ENCODE data around the gene LRRC32. TPM values are rescaled to one million over a fixed set of nuclear protein-coding genes. Genes with fewer than 3 reads are reported as not detected.

The LRRC32 gene
- total RNA-seq, 2 experiments from 2014 or later: 1.8 to 2.4 TPM

DNA sequence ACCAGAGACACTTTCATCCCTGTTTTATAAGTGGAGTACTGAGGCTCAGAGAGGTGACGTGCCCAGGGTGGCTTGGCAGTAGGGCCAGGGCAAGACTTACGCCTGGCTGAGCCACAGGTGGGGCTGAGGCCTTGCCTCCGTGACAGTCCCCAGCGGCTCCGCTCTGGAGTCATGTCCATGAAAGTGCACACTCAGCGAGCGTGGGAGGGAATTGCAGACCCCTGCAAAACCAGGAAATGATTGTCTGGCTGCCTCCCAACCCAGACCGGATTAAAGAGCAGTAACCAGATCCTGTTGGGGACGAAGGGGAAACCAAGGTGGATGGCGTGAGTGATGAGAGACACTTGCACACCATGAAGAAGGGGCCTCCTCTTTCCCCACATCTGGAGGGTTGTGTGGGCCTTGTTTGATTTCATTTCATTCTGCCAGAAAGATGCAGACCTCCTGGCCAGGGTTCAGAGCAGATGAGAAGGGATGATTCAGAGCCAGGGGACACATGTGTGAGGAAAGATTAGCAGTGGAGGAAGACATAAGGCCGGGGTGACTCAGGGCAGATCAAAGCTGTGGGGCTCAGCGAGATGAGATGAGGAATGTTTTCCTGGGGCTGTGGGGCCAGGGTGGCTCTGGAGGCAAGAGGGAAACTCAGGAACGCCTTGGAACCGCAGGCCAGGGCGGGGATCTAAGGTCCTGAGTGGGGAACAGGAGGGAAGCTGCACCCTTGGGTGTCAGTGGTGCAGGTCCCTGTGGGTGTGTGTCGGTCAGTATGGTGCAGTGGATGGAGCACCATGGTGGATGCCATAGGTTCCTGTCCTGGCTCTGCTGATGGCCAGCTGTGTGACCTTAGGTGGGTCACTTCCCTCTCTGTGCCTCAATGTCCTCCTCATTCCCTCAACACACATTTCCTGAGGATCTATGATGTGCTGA, 29.9 kb upstream of the LRRC32 start:
- H3K9me3 ChIP-seq (ENCODE audit: control insufficient read depth in 1 of 2, insufficient read depth in 1 of 2, low read length in 2 of 2): no peaks in the 10 kb centered on the region
- Mint-ChIP-seq H3K9me3 (peaks cover 4% of the 10 kb centered on the region), H3K36me3 (ENCODE audit: low read depth) (no peaks in the 10 kb centered on the region), H3K4me1 (ENCODE audit: low read depth) (no peaks in the 10 kb centered on the region), H3K4me3 (no peak overlapping the region), H3K27ac (no peak overlapping the region), H3K27me3 (peaks cover 5% of the 10 kb centered on the region)
- CTCF ChIA-PET: no interaction called here
- intact Hi-C loops (cut with DNase I, micrococcal nuclease): no loop called here
- H3K27me3 ChIP-seq (ENCODE audit: control insufficient read depth in 1 of 2, insufficient read depth in 2 of 2, low read length in 2 of 2): no peaks in the 10 kb centered on the region
- no peak overlapping the region for H3K27ac ChIP-seq (ENCODE audit: low read depth in 1 of 2, low read length in 2 of 2)
- no peaks in the 10 kb centered on the region for H3K36me3 ChIP-seq (ENCODE audit: insufficient read depth, low read length)
- DNase-seq (no peak), ATAC-seq (ENCODE audit: poor library complexity) (no peak)
- POLR2A ChIA-PET: no interaction called here
- no peaks in the 10 kb centered on the region for H3K4me1 ChIP-seq (ENCODE audit: insufficient read depth, low read length)
- no peak overlapping the region for H3K4me3 ChIP-seq (ENCODE audit: low read length)
- TF ChIP-seq, protein P1, sequence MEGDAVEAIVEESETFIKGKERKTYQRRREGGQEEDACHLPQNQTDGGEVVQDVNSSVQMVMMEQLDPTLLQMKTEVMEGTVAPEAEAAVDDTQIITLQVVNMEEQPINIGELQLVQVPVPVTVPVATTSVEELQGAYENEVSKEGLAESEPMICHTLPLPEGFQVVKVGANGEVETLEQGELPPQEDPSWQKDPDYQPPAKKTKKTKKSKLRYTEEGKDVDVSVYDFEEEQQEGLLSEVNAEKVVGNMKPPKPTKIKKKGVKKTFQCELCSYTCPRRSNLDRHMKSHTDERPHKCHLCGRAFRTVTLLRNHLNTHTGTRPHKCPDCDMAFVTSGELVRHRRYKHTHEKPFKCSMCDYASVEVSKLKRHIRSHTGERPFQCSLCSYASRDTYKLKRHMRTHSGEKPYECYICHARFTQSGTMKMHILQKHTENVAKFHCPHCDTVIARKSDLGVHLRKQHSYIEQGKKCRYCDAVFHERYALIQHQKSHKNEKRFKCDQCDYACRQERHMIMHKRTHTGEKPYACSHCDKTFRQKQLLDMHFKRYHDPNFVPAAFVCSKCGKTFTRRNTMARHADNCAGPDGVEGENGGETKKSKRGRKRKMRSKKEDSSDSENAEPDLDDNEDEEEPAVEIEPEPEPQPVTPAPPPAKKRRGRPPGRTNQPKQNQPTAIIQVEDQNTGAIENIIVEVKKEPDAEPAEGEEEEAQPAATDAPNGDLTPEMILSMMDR (IDR thresholded peaks at IDR 0.05): no peak

DNA sequence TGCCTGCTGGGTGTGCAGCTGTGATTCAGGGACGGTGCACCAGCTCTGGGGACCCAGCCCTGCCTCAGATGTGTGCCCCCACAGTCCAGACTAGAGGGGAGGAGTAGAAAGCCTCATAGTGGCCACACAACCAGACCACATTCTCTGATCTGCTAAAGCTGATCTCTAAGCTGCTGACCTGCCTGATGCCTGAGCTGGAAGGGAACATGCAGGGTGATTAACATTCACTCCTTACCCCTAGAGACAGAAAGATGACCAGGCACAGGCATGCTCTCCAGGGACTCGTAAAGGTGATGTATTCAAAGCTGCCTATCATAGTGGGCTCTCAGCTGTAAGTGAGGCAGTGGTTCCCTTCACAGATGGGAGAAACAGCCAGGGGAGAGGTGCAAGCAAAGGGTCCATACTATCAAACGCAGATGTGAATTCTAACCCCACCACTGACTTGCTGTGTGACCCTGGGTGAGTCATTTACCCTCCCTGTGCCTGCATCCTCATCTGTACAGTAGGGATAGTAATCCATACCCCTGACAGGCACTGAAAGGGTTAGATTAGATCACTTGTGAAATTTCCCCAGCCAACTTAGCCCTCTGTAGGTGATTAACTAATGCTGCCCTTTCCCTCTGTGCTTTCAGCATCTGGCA, 29.0 kb upstream of the LRRC32 start:
- Mint-ChIP-seq H3K9me3 (no peaks in the 10 kb centered on the region), H3K4me1 (ENCODE audit: low read depth) (no peaks in the 10 kb centered on the region), H3K27ac (no peak overlapping the region), H3K36me3 (ENCODE audit: low read depth) (no peaks in the 10 kb centered on the region), H3K4me3 (no peak overlapping the region), H3K27me3 (peaks cover 5% of the 10 kb centered on the region)
- intact Hi-C loops (cut with DNase I, micrococcal nuclease): no loop called here
- H3K9me3 ChIP-seq (ENCODE audit: control insufficient read depth in 1 of 2, insufficient read depth in 1 of 2, low read length in 2 of 2): no peaks in the 10 kb centered on the region
- no peaks in the 10 kb centered on the region for H3K4me1 ChIP-seq (ENCODE audit: insufficient read depth, low read length)
- TF ChIP-seq, protein P1 (IDR thresholded peaks at IDR 0.05): no peak
- no peak for DNase-seq
- CTCF ChIA-PET: no interaction called here
- H3K4me3 ChIP-seq (ENCODE audit: low read length): no peak overlapping the region
- no peaks in the 10 kb centered on the region for H3K27me3 ChIP-seq (ENCODE audit: control insufficient read depth in 1 of 2, insufficient read depth in 2 of 2, low read length in 2 of 2)
- no peaks in the 10 kb centered on the region for H3K36me3 ChIP-seq (ENCODE audit: insufficient read depth, low read length)
- no peak overlapping the region for H3K27ac ChIP-seq (ENCODE audit: low read depth in 1 of 2, low read length in 2 of 2)
- no peak for ATAC-seq (ENCODE audit: poor library complexity)
- POLR2A ChIA-PET: no interaction called here

DNA sequence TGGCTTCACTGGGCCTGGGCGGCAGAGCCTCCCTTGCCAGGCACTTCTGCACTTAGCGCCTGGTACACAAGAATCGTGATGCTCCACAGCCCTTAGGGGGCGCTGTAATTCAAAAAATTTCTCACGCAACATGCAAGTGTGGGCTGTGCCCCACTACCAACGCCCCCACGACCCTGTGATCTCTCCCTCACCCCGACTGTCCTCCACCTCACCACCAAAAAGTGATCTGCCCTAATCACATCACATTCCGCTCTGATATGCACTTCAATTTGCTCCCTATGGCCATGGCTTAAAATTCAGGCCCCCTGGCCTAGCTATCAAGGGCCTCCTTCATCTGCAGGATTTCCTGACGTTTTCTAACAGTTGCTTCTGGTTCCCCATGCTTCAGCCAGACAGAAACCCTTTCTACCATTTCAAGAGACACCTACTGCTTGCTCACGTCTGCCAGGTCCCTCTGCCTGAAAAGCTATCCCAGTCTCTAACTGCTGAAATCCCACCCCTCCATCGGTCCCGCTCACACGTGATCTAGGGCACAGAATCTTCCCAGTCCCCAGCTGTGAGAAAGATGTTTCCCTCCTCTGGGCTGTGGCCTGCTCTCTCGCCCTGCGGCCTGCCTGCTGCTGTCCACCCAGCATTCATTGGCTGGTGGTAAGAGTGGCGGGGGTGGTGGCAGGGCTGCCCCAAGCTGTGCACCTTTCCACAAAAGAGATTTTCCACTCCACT, 27.9 kb upstream of the LRRC32 start:
- no peak overlapping the region for H3K4me3 Mint-ChIP-seq
- TF ChIP-seq, protein P1 (IDR thresholded peaks at IDR 0.05): no peak
- CTCF ChIA-PET: no interaction called here

More for the DNA sequence above, 27.9 kb upstream of the LRRC32 start:
- Mint-ChIP-seq H3K4me1 (ENCODE audit: low read depth) (no peaks in the 10 kb centered on the region), H3K27me3 (peaks cover 5% of the 10 kb centered on the region), H3K9me3 (no peaks in the 10 kb centered on the region), H3K36me3 (ENCODE audit: low read depth) (no peaks in the 10 kb centered on the region), H3K27ac (no peak overlapping the region)
- Histone ChIP-seq H3K36me3 (ENCODE audit: insufficient read depth, low read length) (no peaks in the 10 kb centered on the region), H3K27me3 (ENCODE audit: control insufficient read depth in 1 of 2, insufficient read depth in 2 of 2, low read length in 2 of 2) (no peaks in the 10 kb centered on the region), H3K4me3 (ENCODE audit: low read length) (no peak overlapping the region), H3K4me1 (ENCODE audit: insufficient read depth, low read length) (no peaks in the 10 kb centered on the region), H3K9me3 (ENCODE audit: control insufficient read depth in 1 of 2, insufficient read depth in 1 of 2, low read length in 2 of 2) (no peaks in the 10 kb centered on the region), H3K27ac (ENCODE audit: low read depth in 1 of 2, low read length in 2 of 2) (no peak overlapping the region)
- DNase-seq (no peak), ATAC-seq (ENCODE audit: poor library complexity) (no peak)
- intact Hi-C loops (cut with DNase I, micrococcal nuclease): no loop called here
- POLR2A ChIA-PET: no interaction called here
